Measurements from ENCODE around the gene PPP6R3.

PPP6R3 gene

GRCh38 chr11:68495220-68495729, 34.7 kb downstream of the PPP6R3 start:
- DNase-seq (ENCODE audit: low read depth in 1 of 2, low spot score in 1 of 2), result no peak

- DNase-seq (ENCODE audit: low read depth in 1 of 2, low spot score in 1 of 2), result no peak
Observed at GRCh38 chr11:68495872-68496271, 35.3 kb downstream of the PPP6R3 start.

DNA sequence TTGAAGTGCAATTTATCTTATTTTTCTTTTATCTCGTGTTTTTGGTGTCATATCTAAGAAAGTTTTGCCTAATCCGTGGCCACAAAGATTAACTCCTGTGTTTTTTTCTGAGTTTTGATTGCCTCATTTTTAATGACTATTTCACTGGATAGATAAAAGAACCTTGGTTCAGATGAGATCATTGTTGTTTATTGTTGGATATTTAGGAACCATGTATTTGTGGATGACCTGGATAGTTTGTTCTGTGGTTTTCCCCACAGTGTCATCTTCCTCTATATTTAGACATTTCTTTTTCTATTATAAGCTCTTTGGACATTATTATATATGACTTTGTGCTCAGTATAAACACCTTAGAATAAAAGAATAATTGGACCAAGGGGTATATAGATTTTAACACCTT, 37.2 kb downstream of the PPP6R3 start:
- no peak for DNase-seq (ENCODE audit: low read depth in 1 of 2, low spot score in 1 of 2)

- no peak for DNase-seq (ENCODE audit: low read depth in 1 of 2, low spot score in 1 of 2)
Observed at GRCh38 chr11:68498321-68498720, 37.8 kb downstream of the PPP6R3 start.

- DNase-seq (ENCODE audit: low read depth in 1 of 2, low spot score in 1 of 2), result no peak
Observed at GRCh38 chr11:68498903-68499883, 38.6 kb downstream of the PPP6R3 start.

GRCh38 chr11:68500206-68500605, 39.7 kb downstream of the PPP6R3 start:
- no peak for DNase-seq (ENCODE audit: low read depth in 1 of 2, low spot score in 1 of 2)

DNA sequence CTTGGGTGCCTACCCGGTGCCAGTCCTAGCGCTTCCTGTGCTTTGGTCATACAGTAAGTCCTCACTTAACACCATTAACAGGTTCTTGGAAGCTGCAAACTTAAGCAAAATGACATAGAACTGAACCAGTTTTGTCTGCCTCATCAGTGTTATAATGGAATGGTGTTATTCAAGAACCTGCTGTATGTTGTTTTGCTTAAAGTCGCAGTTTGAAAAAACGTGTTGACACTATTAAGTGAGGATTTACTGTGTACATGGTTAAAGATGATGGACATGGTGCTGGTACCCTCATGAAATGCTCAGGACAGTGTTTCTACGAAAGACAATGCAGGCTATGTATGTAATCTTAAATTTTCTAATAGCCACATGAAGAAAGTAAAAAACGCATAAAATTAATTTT, 41.3 kb downstream of the PPP6R3 start:
- DNase-seq (ENCODE audit: low read depth in 1 of 2, low spot score in 1 of 2), result no peak

DNA sequence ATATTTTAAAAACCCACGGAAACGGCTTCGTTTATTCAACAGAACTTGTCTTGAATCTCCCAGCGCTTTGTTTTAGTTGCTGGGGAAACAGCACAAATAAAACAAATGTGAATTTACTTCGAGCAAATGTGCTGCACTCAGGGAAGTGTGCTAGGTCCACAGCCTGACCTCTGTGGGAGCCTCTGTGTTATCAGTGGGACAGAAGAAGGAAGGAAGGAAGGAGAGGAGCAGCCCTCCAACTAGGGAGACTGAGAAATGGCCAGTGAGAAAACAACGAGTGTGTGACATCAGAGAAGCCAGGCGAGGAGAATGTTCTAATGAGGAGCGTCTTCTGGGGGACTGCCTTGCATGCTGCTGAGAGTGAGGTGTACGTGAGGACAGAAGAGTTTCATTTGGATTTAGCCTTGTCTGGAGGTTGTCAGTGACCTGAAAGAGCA, 42.7 kb downstream of the PPP6R3 start:
- no peak for DNase-seq (ENCODE audit: low read depth in 1 of 2, low spot score in 1 of 2)

DNA sequence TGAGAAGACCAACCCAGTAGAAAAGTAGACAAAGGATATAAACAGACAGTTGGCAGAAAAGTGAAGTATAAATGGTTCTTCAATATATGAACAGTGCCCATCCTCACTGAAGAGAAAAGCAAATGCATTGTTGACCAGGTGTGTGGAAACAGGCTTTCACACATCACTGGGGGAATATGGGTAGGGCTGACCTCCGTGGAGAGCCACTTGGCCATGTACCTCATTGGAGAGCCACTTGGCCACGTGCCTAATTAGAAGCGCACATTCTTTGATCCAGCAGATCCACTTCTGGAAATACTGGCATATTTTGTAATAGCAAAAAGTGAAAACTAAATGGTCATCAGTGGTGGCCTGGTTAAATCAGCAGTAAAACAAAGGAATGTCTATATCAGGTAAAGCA, 43.2 kb downstream of the PPP6R3 start:
- no peak for DNase-seq (ENCODE audit: low read depth in 1 of 2, low spot score in 1 of 2)

DNA sequence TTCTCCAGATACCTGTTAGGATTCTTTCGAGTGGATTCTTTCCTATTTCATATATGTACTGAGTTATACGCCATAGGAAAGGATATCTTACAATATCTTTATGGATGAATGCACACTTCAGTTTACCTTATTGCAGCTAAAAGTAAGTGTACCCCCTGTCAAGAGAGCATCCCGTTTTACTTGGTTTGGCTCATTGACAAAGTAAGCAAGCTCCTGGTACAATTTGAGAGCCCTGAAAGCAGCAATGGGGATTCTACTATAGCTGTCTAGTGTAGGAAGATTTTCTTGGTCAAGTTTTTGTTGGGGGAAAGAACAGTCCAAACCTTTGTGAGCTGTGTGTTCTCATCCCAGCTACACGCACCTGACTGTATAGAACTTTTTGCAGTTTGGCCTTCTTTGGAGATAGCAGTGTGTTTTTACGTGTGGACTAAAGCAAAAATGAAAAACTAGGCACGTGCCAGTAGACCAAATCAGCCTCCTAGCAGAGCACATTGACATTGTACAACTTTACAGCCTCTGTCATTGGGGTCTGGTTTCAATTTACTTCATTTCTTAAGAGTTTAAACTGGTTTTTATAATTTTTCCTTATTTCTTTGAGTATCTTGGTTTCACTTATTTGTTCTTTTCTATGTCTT, 44.0 kb downstream of the PPP6R3 start:
- DNase-seq (ENCODE audit: low read depth in 1 of 2, low spot score in 1 of 2), result no peak

DNA sequence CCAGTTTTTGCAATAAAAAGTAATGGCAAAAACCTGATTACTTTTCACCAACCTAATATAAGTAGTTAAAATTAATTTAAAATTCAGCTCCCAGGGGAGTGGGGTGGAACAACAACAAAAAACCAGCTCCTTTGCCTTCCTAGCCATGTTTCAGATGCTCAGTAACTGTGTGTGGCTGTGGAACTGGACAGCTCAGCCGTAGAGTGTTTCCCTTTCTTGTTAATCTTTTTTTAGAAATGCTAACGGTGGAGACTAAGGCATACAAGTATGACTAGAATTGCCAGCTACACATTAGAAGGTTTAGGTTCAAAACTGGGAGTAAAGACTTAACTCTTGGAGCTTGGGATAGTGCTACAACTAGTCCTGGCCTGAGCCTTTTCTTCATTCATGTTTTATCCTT, 45.0 kb downstream of the PPP6R3 start:
- DNase-seq (ENCODE audit: low read depth in 1 of 2, low spot score in 1 of 2), result no peak

DNA sequence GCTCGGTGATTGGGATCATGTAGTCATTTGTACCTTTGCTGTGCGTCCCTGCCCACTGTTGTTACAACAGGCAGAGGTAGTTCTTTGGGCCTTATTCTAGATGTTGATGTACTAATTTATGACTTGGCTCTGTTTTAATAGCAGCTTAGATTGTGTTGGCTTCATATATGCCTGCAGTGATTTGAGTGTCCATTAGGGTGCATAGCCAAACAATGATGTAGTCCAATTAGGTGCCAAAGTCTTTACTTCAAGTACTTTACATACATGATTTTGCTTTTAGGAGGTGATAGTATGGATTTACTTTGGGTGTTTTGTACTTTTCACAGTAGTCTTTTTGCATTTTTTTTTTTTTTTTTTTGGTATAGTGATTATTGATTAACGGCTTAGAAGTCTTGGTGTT, 46.4 kb downstream of the PPP6R3 start:
- DNase-seq (ENCODE audit: low read depth in 1 of 2, low spot score in 1 of 2), result no peak

- no peak for DNase-seq (ENCODE audit: low read depth in 1 of 2, low spot score in 1 of 2)
Observed at GRCh38 chr11:68508425-68508824, 47.9 kb downstream of the PPP6R3 start.

- DNase-seq (ENCODE audit: low read depth in 1 of 2, low spot score in 1 of 2), result no peak
Observed at GRCh38 chr11:68509066-68509465, 48.5 kb downstream of the PPP6R3 start.

- DNase-seq (ENCODE audit: low read depth in 1 of 2, low spot score in 1 of 2), result no peak
Observed at GRCh38 chr11:68513930-68514487, 53.5 kb downstream of the PPP6R3 start.

- no peak for DNase-seq (ENCODE audit: low read depth in 1 of 2, low spot score in 1 of 2)
Observed at GRCh38 chr11:68517121-68517741, 56.7 kb downstream of the PPP6R3 start.

DNA sequence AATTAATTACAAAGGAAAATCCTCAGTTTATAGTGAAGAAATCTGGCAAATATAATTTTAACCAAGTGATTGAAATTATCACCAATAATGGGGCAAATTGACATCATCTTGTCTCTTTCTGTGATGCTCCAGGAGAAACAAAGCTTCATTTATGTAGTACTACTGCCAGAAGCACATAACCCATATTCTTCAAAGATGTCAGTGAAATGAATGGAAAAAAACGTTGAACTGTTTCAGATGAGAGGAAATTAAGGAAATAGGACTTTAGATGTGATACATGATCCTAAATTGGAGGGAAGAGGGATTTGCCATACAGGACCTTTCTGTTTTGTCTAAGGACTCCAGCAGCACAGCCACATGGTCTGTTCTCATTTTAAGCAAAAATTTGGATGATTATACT, 57.6 kb downstream of the PPP6R3 start:
- DNase-seq (ENCODE audit: low read depth in 1 of 2, low spot score in 1 of 2), result no peak

- no peak for DNase-seq (ENCODE audit: low read depth in 1 of 2, low spot score in 1 of 2)
Observed at GRCh38 chr11:68521969-68522652, 61.6 kb downstream of the PPP6R3 start.

DNA sequence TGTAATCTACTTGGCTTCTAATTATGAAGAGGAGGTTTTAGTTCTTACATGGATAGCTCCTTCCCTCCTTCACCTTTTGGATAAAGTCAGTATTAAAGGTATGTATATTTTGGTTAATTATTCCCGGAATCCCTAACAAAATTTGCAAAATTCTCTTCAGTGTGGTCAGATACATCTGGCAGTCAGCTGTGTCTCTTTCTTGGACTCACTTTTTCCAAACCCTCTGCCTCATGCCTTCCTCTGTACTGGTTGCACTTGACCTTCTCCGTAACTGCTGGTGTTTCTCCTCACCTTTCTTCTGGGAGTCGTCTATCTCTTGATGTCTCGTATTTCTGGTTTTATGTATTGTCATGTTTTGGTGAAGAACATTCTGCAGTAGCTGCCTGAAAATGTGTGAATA, 62.5 kb downstream of the PPP6R3 start:
- no peak for DNase-seq (ENCODE audit: low read depth in 1 of 2, low spot score in 1 of 2)

DNA sequence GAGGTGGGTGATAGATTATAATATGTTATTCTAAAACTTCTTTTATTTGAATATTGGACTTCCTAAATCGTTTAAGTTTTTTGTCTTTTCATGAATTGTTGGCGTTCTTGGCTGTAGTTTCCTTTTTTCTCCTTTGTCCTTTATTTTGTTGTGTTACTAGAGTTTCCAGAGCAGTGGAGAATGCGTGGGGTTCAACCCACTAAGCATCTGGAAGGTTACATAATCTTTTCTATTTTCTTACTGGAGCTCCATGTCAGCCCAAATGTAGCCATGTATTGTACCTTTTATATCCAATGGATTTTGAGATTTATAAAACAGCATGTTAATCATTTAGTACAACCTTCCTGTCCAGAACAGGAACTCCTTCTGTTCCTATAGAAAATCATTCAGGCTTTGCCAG, 63.2 kb downstream of the PPP6R3 start:
- DNase-seq (ENCODE audit: low read depth in 1 of 2, low spot score in 1 of 2), result no peak

DNA sequence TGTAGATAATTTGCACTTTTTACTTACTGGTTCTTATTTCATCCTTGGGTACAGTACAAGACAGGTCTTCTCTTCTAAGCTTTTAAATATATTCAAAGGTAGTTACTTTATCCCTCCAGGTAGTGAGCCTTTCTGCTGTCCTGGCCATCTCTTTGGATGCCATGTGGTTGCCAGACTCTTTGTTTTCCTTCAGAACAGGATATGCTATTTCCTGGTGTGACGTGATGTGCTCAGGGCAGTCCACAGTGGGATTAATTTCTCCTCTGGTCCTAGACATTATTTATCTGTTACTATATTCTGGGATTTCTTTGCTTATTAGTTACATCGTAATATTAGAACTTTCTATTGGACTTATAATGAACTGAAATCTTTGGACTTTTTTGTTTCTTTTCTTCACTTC, 63.7 kb downstream of the PPP6R3 start:
- no peak for DNase-seq (ENCODE audit: low read depth in 1 of 2, low spot score in 1 of 2)

Data from activated T-helper 1 cell treated with anti-CD3 and anti-CD28 coated beads, Interleukin-2, amount 50 U/mL, for 16 hours (primary cell).